Caco-2 (cell line): Measurements from ENCODE around the gene SUGT1. TPM values are rescaled to one million over a fixed set of nuclear protein-coding genes. Genes with fewer than 3 reads are reported as not detected.
"Not testable (repeated sequence)": the region's sequence is repeated elsewhere in the genome, so short reads cannot be mapped to it uniquely, and the experiment has no call there.

Source experiments
- BruUV-seq: library from RNA; stranded (reverse); fragments of 400-500 nt; replicated peaks from 2 replicates; lab custom pipeline; 2021; lab: Mats Ljungman, UMichigan
- CTCF ChIA-PET: fragments of 300-600 bp; sonication (Branson Sonifier 250); formaldehyde crosslinking; loops from one replicate; lab custom pipeline; 2022; ENCODE audit warnings: antibody characterized with exemption; lab: Charles Lee
- POLR2A ChIA-PET: fragments of 300-600 bp; sonication (Branson Sonifier 250); formaldehyde crosslinking; loops from one replicate; lab custom pipeline; 2022; ENCODE audit warnings: antibody characterized with exemption; lab: Charles Lee
- DNase-seq, 2 experiments: peaks; one replicate each; pipeline versions ENCODE4 v3.0.0 to v3.0.0-alpha.2; 2020 to 2022
- H3K27me3 ChIP-seq: replicated peaks from 2 replicates; pipeline ENCODE4 v1.6.0; 2011; ENCODE audit warnings: low read length; ENCODE audit not compliant: control insufficient read depth, insufficient read depth
- H3K36me3 ChIP-seq: 2 replicates; pipeline ENCODE4 v1.5.1; 2011; ENCODE audit warnings: low read length; ENCODE audit not compliant: control insufficient read depth, insufficient read depth
- H3K4me1 ChIP-seq: fragments of 250-450 bp; sonication (Bioruptor Pico); 2 replicates; pipeline ENCODE4 v1.5.1; 2020; ENCODE audit warnings: mild to moderate bottlenecking
- H3K4me3 ChIP-seq: 2 replicates; pipeline ENCODE4 v1.5.1; 2011; ENCODE audit warnings: low read depth, mild to moderate bottlenecking, control low read depth, low read length
- H3K9me3 ChIP-seq: fragments of 250-450 bp; sonication (Bioruptor Pico); 2 replicates; pipeline ENCODE4 v1.5.1; 2020; ENCODE audit warnings: mild to moderate bottlenecking, moderate library complexity
- H3K27ac Mint-ChIP-seq: one replicate; pipeline ENCODE4 v1.8.0; 2022; ENCODE audit warnings: mixed read lengths; ENCODE audit not compliant: unreplicated experiment
- H3K27me3 Mint-ChIP-seq: one replicate; pipeline ENCODE4 v1.8.0; 2022; ENCODE audit warnings: mixed read lengths; ENCODE audit not compliant: insufficient read depth, unreplicated experiment
- H3K36me3 Mint-ChIP-seq: one replicate; pipeline ENCODE4 v1.8.0; 2022; ENCODE audit warnings: mild to moderate bottlenecking, mixed read lengths; ENCODE audit not compliant: insufficient read depth, unreplicated experiment
- H3K4me1 Mint-ChIP-seq: one replicate; pipeline ENCODE4 v1.8.0; 2022; ENCODE audit warnings: low read depth, mixed read lengths; ENCODE audit not compliant: unreplicated experiment
- H3K4me3 Mint-ChIP-seq: one replicate; pipeline ENCODE4 v1.8.0; 2022; ENCODE audit warnings: mild to moderate bottlenecking, moderate library complexity, mixed read lengths; ENCODE audit not compliant: unreplicated experiment
- H3K9me3 Mint-ChIP-seq: one replicate; pipeline ENCODE4 v1.8.0; 2022; ENCODE audit warnings: mixed read lengths; ENCODE audit not compliant: unreplicated experiment
- CTCF ChIP-seq, 2 experiments: fragments of 200-600 bp in 1 of 2; IDR thresholded peaks; 1 replicate in 1 of 2; 2 replicates in 1 of 2; pipeline versions ENCODE4 v1.5.1 to v1.8.0; 2011 to 2022; ENCODE audit warnings: antibody characterized with exemption in 1 of 2, control low read depth in 1 of 2, inconsistent platforms in 1 of 2, low read depth in 1 of 2, low read length in 1 of 2, mild to moderate bottlenecking in 1 of 2, moderate library complexity in 1 of 2; ENCODE audit not compliant: insufficient read depth in 1 of 2, severe bottlenecking in 1 of 2, unreplicated experiment in 1 of 2
- intact Hi-C: fragments of 100-400 bp; cut with micrococcal nuclease; formaldehyde crosslinking; loops from one replicate; pipeline ENCODE4 v1.10.0; 2022; ENCODE audit not compliant: unreplicated experiment
- total RNA-seq: library from RNA; stranded (reverse); gene quantifications from 2 replicates; pipeline ENCODE4 v1.2.3, GENCODE V29; 2022

The SUGT1 gene
- total RNA-seq, 1 experiment from 2014 or later = 73.6 TPM

- H3K27me3 Mint-ChIP-seq = no peaks in the 10 kb centered on the region
- no peak for TF ChIP-seq CTCF (IDR thresholded peaks at IDR 0.05; ENCODE audit: insufficient read depth in 1 of 2, low read depth in 1 of 2, low read length in 1 of 2, severe bottlenecking in 1 of 2, unreplicated experiment in 1 of 2)
- peak overlapping the region; percentile 100 for H3K4me3 Mint-ChIP-seq
- POLR2A ChIA-PET = interaction anchor here (0.6 to 2.2 kb wide), 3 partner anchors 36 to 559 kb away, joined by 3 to 37 read pairs (median 14); partner anchors contain the start of gene SUGT1
- no peak overlapping the region for H3K4me3 ChIP-seq
- CTCF ChIA-PET = no interaction called here
- H3K27me3 ChIP-seq = no peaks in the 10 kb centered on the region
- H3K4me1 Mint-ChIP-seq = no peaks in the 10 kb centered on the region
- no peaks in the 10 kb centered on the region for H3K9me3 ChIP-seq
- intact Hi-C loops = loop anchor here (2.0 to 10.0 kb wide), 2 partner anchors 161 to 235 kb away; partner anchors contain the start of genes CKAP2 and VPS36
- H3K36me3 ChIP-seq = no peaks in the 10 kb centered on the region
- H3K9me3 Mint-ChIP-seq = no peaks in the 10 kb centered on the region
- no peak overlapping the region for H3K27ac Mint-ChIP-seq
- BruUV-seq = no TSS peak
- peak in 1 of 2 experiments; percentile 15 for DNase-seq
- no peaks in the 10 kb centered on the region for H3K4me1 ChIP-seq
- peaks cover 15% of the 10 kb centered on the region for H3K36me3 Mint-ChIP-seq
Observed at GRCh38 chr13:52615812-52616211, 36.8 kb upstream of the SUGT1 start.

GRCh38 chr13:52617070-52618060 is 35.3 kb upstream of the SUGT1 start:
- Mint-ChIP-seq H3K36me3 (peaks cover 15% of the 10 kb centered on the region), H3K27me3 (no peaks in the 10 kb centered on the region), H3K4me1 (no peaks in the 10 kb centered on the region), H3K9me3 (no peaks in the 10 kb centered on the region), H3K4me3 (peak overlapping the region; percentile 100), H3K27ac (peak overlapping the region; percentile 87)
- Histone ChIP-seq H3K36me3 (no peaks in the 10 kb centered on the region), H3K4me3 (peak overlapping the region; percentile 68), H3K9me3 (no peaks in the 10 kb centered on the region), H3K4me1 (no peaks in the 10 kb centered on the region), H3K27me3 (no peaks in the 10 kb centered on the region)
- intact Hi-C loops = loop anchor here (1.0 to 10.0 kb wide), 4 partner anchors 18 to 233 kb away; partner anchors contain the start of genes CKAP2, SUGT1 and VPS36
- TF ChIP-seq CTCF (IDR thresholded peaks at IDR 0.05; ENCODE audit: insufficient read depth in 1 of 2, low read depth in 1 of 2, low read length in 1 of 2, severe bottlenecking in 1 of 2, unreplicated experiment in 1 of 2) = no peak
- peak; percentile 89 for DNase-seq
- ChIA-PET CTCF (interaction anchor here (0.9 to 1.6 kb wide), 3 partner anchors 18 to 192 kb away, joined by 4 to 12 read pairs (median 4); partner anchors contain the start of gene SUGT1), POLR2A (interaction anchor here (0.5 to 2.2 kb wide), 6 partner anchors 18 to 161 kb away, joined by 3 to 37 read pairs (median 4); partner anchors contain the start of gene SUGT1)
- BruUV-seq = TSS peak; percentile 70

- H3K27me3 ChIP-seq, H3K9me3 ChIP-seq, intact Hi-C loops, CTCF ChIA-PET, H3K4me1 ChIP-seq, POLR2A ChIA-PET, H3K4me1 Mint-ChIP-seq, H3K9me3 Mint-ChIP-seq, H3K27ac Mint-ChIP-seq, H3K4me3 Mint-ChIP-seq, DNase-seq, H3K36me3 ChIP-seq, H3K4me3 ChIP-seq, BruUV-seq, H3K27me3 Mint-ChIP-seq: not testable (repeated sequence)
- peaks cover 16% of the 10 kb centered on the region for H3K36me3 Mint-ChIP-seq
Observed at GRCh38 chr13:52631083-52631690, 21.4 kb upstream of the SUGT1 start.
